SU-DHL-6 (cell line): Measurements from ENCODE around the gene PNRC1.

Source experiments
- CTCF ChIP-seq: fragments of 200-600 bp; sonication (generic); IDR thresholded peaks from one replicate; pipeline ENCODE4 v1.5.1; 2017; ENCODE audit warnings: antibody characterized with exemption, mild to moderate bottlenecking, low read length, moderate library complexity; ENCODE audit not compliant: insufficient read depth, poor library complexity, severe bottlenecking
- EZH2phosphoT487 ChIP-seq: fragments of 200-600 bp; sonication (generic), shearing (Covaris generic); conservative IDR thresholded peaks from 2 replicates; pipeline ENCODE4 v1.6.1; 2018; ENCODE audit warnings: mild to moderate bottlenecking, antibody characterized with exemption, low read length, moderate library complexity, mixed read lengths

DNA sequence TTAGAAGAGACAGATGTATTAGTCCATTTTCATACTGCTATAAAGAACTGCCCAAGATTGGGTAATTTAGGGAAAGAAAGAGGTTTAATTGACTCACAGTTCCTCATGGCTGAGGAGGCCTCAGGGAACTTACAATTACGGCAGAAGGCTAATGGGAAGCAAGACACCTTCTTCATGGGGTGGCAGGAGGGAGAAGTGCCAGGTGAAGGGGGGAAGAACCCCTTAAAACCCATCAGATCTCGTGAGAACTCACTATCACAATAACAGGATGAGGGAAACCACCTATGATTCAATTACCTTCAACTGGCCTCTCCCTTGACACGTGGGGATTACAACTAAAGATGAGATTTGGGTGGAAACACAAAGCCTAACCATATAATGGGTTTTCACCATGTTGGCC lies 28.9 kb upstream of the PNRC1 start:
- TF ChIP-seq CTCF (no peak), EZH2phosphoT487 (no peak)
